ENCODE data around the gene CNTN4. TPM values are rescaled to one million over a fixed set of nuclear protein-coding genes. Genes with fewer than 3 reads are reported as not detected.

CNTN4 gene
- total RNA-seq, 1 experiment from 2014 or later = 51.3 TPM

DNA sequence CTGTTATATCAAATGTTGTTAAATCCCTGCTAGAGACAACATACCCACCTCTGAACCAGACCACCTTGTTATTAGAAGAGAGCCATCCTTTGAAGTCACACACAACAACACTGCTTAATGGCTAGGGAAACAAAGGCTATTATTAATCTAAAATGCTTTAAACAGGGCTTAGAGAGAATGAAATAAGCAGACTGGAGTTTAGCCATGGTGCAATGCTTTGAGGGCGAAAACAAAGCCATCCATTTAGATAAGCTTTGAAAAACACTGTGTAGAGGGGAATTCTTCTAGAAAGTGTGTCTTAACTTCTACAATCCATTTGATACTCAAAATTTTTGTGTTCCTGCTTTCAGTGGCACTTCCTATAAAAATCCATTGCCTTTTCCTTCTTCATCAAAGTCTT, 862.9 kb downstream of the CNTN4 start:
- TF ChIP-seq, protein P1, sequence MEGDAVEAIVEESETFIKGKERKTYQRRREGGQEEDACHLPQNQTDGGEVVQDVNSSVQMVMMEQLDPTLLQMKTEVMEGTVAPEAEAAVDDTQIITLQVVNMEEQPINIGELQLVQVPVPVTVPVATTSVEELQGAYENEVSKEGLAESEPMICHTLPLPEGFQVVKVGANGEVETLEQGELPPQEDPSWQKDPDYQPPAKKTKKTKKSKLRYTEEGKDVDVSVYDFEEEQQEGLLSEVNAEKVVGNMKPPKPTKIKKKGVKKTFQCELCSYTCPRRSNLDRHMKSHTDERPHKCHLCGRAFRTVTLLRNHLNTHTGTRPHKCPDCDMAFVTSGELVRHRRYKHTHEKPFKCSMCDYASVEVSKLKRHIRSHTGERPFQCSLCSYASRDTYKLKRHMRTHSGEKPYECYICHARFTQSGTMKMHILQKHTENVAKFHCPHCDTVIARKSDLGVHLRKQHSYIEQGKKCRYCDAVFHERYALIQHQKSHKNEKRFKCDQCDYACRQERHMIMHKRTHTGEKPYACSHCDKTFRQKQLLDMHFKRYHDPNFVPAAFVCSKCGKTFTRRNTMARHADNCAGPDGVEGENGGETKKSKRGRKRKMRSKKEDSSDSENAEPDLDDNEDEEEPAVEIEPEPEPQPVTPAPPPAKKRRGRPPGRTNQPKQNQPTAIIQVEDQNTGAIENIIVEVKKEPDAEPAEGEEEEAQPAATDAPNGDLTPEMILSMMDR (IDR thresholded peaks at IDR 0.05; ENCODE audit: insufficient read depth in 1 of 2, low read depth in 1 of 2, low read length in 1 of 2, severe bottlenecking in 1 of 2, unreplicated experiment in 1 of 2) = no peak
- CTCF ChIA-PET = no interaction called here
- BruUV-seq (replicated peaks) = no TSS peak

DNA sequence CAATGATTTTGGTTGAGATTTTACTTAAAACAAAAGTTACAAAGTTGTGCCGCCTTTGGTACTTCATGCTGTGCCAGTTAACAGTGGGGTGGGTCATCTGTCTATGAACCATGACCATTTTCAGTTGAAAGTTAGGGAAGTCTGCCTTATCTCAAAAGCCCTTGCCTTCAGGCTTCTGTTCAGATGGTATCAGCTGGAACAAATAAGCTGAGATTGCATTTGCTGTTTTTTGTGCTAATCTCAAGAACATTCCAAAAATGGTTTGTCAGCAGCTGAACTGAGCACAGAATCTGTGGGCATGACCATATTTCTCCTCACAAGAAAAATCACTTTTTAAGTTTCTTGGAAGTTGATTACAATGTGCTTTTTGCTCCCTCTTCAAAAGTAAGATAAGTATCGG, 869.2 kb downstream of the CNTN4 start:
- no peaks in the 10 kb centered on the region for H3K36me3 ChIP-seq (ENCODE audit: control insufficient read depth, insufficient read depth, low read length)
- TF ChIP-seq, protein P1 (IDR thresholded peaks at IDR 0.05; ENCODE audit: insufficient read depth in 1 of 2, low read depth in 1 of 2, low read length in 1 of 2, severe bottlenecking in 1 of 2, unreplicated experiment in 1 of 2) = no peak
- no peak overlapping the region for H3K4me3 ChIP-seq (ENCODE audit: low read depth, low read length)
- Mint-ChIP-seq H3K27me3 (ENCODE audit: insufficient read depth, unreplicated experiment) (no peaks in the 10 kb centered on the region), H3K4me3 (ENCODE audit: unreplicated experiment) (peak overlapping the region; percentile 27), H3K27ac (ENCODE audit: unreplicated experiment) (peak overlapping the region; percentile 56), H3K4me1 (ENCODE audit: low read depth, unreplicated experiment) (peaks cover 6% of the 10 kb centered on the region), H3K9me3 (ENCODE audit: unreplicated experiment) (peaks cover 10% of the 10 kb centered on the region), H3K36me3 (ENCODE audit: insufficient read depth, unreplicated experiment) (no peaks in the 10 kb centered on the region)
- no peaks in the 10 kb centered on the region for H3K27me3 ChIP-seq (replicated peaks; ENCODE audit: control insufficient read depth, insufficient read depth, low read length)
- POLR2A ChIA-PET = no interaction called here
- intact Hi-C loops (cut with micrococcal nuclease; ENCODE audit: unreplicated experiment) = loop anchor here (5.0 to 10.0 kb wide), 2 partner anchors 71 to 157 kb away; partner anchors contain the start of gene TRNT1
- peak; percentile 56 to 58 for DNase-seq
- BruUV-seq (replicated peaks) = no TSS peak
- peaks cover 28% of the 10 kb centered on the region for H3K4me1 ChIP-seq
- CTCF ChIA-PET = interaction anchor here (0.9 kb wide), 1 partner anchor 47 kb away, joined by 8 read pairs; no protein-coding TSS in a partner anchor
- no peaks in the 10 kb centered on the region for H3K9me3 ChIP-seq

More for the DNA sequence above, 862.9 kb downstream of the CNTN4 start:
- H3K4me3 Mint-ChIP-seq (ENCODE audit: unreplicated experiment) = no peak overlapping the region
- H3K9me3 Mint-ChIP-seq (ENCODE audit: unreplicated experiment) = peaks cover 10% of the 10 kb centered on the region
- Histone ChIP-seq H3K4me1 (peaks cover 13% of the 10 kb centered on the region), H3K36me3 (ENCODE audit: control insufficient read depth, insufficient read depth, low read length) (no peaks in the 10 kb centered on the region), H3K9me3 (no peaks in the 10 kb centered on the region), H3K4me3 (ENCODE audit: low read depth, low read length) (no peak overlapping the region), H3K27me3 (replicated peaks; ENCODE audit: control insufficient read depth, insufficient read depth, low read length) (no peaks in the 10 kb centered on the region)
- peaks cover 5% of the 10 kb centered on the region for H3K36me3 Mint-ChIP-seq (ENCODE audit: insufficient read depth, unreplicated experiment)
- no peaks in the 10 kb centered on the region for H3K27me3 Mint-ChIP-seq (ENCODE audit: insufficient read depth, unreplicated experiment)
- peaks cover 9% of the 10 kb centered on the region for H3K4me1 Mint-ChIP-seq (ENCODE audit: low read depth, unreplicated experiment)
- intact Hi-C loops (cut with micrococcal nuclease; ENCODE audit: unreplicated experiment) = loop anchor here (10.0 kb wide), 1 partner anchor 163 kb away; the partner anchor contains the start of gene TRNT1
- H3K27ac Mint-ChIP-seq (ENCODE audit: unreplicated experiment) = no peak overlapping the region
- DNase-seq = no peak
- POLR2A ChIA-PET = no interaction called here

DNA sequence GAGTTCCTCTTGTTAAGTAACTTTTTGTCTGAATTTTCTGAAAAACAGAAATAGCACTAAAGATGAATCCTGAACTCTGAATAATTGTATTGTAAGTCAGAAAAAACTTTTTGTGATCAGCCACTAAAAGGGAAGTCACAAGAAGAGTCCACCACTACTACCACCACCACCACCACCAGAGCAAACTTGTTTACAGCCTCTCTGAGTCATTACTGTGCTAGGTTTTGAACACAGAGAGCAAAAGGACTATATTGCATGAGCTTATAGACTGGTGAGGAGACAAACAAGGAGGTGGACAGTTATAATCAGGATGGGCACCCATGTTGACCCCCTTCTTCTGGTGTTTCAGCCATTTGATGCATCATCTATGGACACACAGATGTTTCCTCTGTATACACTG, 869.8 kb downstream of the CNTN4 start:
- Histone ChIP-seq H3K36me3 (ENCODE audit: control insufficient read depth, insufficient read depth, low read length) (no peaks in the 10 kb centered on the region), H3K27me3 (replicated peaks; ENCODE audit: control insufficient read depth, insufficient read depth, low read length) (no peaks in the 10 kb centered on the region), H3K4me1 (peaks cover 28% of the 10 kb centered on the region), H3K4me3 (ENCODE audit: low read depth, low read length) (no peak overlapping the region), H3K9me3 (no peaks in the 10 kb centered on the region)
- peaks cover 10% of the 10 kb centered on the region for H3K9me3 Mint-ChIP-seq (ENCODE audit: unreplicated experiment)
- H3K27ac Mint-ChIP-seq (ENCODE audit: unreplicated experiment) = no peak overlapping the region
- no peak for DNase-seq
- peak overlapping the region; percentile 27 for H3K4me3 Mint-ChIP-seq (ENCODE audit: unreplicated experiment)
- H3K27me3 Mint-ChIP-seq (ENCODE audit: insufficient read depth, unreplicated experiment) = no peaks in the 10 kb centered on the region
- H3K36me3 Mint-ChIP-seq (ENCODE audit: insufficient read depth, unreplicated experiment) = no peaks in the 10 kb centered on the region
- POLR2A ChIA-PET = no interaction called here
- intact Hi-C loops (cut with micrococcal nuclease; ENCODE audit: unreplicated experiment) = loop anchor here (5.0 to 10.0 kb wide), 2 partner anchors 71 to 156 kb away; partner anchors contain the start of gene TRNT1
- CTCF ChIA-PET = interaction anchor here (0.9 kb wide), 1 partner anchor 47 kb away, joined by 8 read pairs; no protein-coding TSS in a partner anchor
- BruUV-seq (replicated peaks) = no TSS peak
- peaks cover 6% of the 10 kb centered on the region for H3K4me1 Mint-ChIP-seq (ENCODE audit: low read depth, unreplicated experiment)
- TF ChIP-seq, protein P1 (IDR thresholded peaks at IDR 0.05; ENCODE audit: insufficient read depth in 1 of 2, low read depth in 1 of 2, low read length in 1 of 2, severe bottlenecking in 1 of 2, unreplicated experiment in 1 of 2) = no peak
